Osteocyte (in vitro differentiated cells): Measurements from ENCODE around the gene SMIM27. TPM values are rescaled to one million over a fixed set of nuclear protein-coding genes. Genes with fewer than 3 reads are reported as not detected.

Experiments
- DNase-seq: peaks from one replicate; pipeline ENCODE4 v3.0.0; 2021; ENCODE audit warnings: mixed read lengths; ENCODE audit not compliant: unreplicated experiment; ENCODE audit errors: extremely low spot score
- H3K27ac Mint-ChIP-seq: one replicate; pipeline ENCODE4 v1.8.0; 2021; ENCODE audit warnings: mild to moderate bottlenecking, mixed read lengths; ENCODE audit not compliant: unreplicated experiment
- H3K27me3 Mint-ChIP-seq: one replicate; pipeline ENCODE4 v1.8.0; 2021; ENCODE audit warnings: mixed read lengths; ENCODE audit not compliant: unreplicated experiment
- H3K36me3 Mint-ChIP-seq: one replicate; pipeline ENCODE4 v1.8.0; 2021; ENCODE audit warnings: mixed read lengths; ENCODE audit not compliant: unreplicated experiment
- H3K4me1 Mint-ChIP-seq: one replicate; pipeline ENCODE4 v1.8.0; 2021; ENCODE audit warnings: mixed read lengths; ENCODE audit not compliant: unreplicated experiment
- H3K4me3 Mint-ChIP-seq: one replicate; pipeline ENCODE4 v1.8.0; 2021; ENCODE audit warnings: mild to moderate bottlenecking, moderate library complexity, mixed read lengths; ENCODE audit not compliant: unreplicated experiment
- H3K9me3 Mint-ChIP-seq: one replicate; pipeline ENCODE4 v1.8.0; 2021; ENCODE audit warnings: mixed read lengths; ENCODE audit not compliant: unreplicated experiment
- total RNA-seq: library from RNA; stranded (reverse); gene quantifications from 2 replicates; pipeline ENCODE4 v1.2.1, GENCODE V29; 2021
- TF ChIP-seq, protein P1 (sequence below): fragments of 200-600 bp; sonication (generic); IDR thresholded peaks from 2 replicates; pipeline ENCODE4 v1.5.0; 2021; ENCODE audit warnings: antibody characterized with exemption, mild to moderate bottlenecking, moderate library complexity

The SMIM27 gene
- total RNA-seq, 1 donor from 2014 or later = 13.4 TPM

GRCh38 chr9:32577316-32577715, 25.2 kb downstream of the SMIM27 start:
- Mint-ChIP-seq H3K27me3 (peaks cover 42% of the 10 kb centered on the region), H3K4me1 (peaks cover 7% of the 10 kb centered on the region), H3K4me3 (no peak overlapping the region), H3K27ac (no peak overlapping the region), H3K9me3 (no peaks in the 10 kb centered on the region), H3K36me3 (no peaks in the 10 kb centered on the region)
- TF ChIP-seq, protein P1, sequence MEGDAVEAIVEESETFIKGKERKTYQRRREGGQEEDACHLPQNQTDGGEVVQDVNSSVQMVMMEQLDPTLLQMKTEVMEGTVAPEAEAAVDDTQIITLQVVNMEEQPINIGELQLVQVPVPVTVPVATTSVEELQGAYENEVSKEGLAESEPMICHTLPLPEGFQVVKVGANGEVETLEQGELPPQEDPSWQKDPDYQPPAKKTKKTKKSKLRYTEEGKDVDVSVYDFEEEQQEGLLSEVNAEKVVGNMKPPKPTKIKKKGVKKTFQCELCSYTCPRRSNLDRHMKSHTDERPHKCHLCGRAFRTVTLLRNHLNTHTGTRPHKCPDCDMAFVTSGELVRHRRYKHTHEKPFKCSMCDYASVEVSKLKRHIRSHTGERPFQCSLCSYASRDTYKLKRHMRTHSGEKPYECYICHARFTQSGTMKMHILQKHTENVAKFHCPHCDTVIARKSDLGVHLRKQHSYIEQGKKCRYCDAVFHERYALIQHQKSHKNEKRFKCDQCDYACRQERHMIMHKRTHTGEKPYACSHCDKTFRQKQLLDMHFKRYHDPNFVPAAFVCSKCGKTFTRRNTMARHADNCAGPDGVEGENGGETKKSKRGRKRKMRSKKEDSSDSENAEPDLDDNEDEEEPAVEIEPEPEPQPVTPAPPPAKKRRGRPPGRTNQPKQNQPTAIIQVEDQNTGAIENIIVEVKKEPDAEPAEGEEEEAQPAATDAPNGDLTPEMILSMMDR = no peak
- DNase-seq = no peak

- no peaks in the 10 kb centered on the region for H3K36me3 Mint-ChIP-seq
- H3K27me3 Mint-ChIP-seq = peaks cover 42% of the 10 kb centered on the region
- H3K9me3 Mint-ChIP-seq = no peaks in the 10 kb centered on the region
- DNase-seq = no peak
- no peak overlapping the region for H3K27ac Mint-ChIP-seq
- no peaks in the 10 kb centered on the region for H3K4me1 Mint-ChIP-seq
- TF ChIP-seq, protein P1 = no peak
- no peak overlapping the region for H3K4me3 Mint-ChIP-seq
These were observed 26.8 kb downstream of the SMIM27 start for GRCh38 chr9:32578976-32579375.

GRCh38 chr9:32579706-32580331, 27.7 kb downstream of the SMIM27 start:
- no peaks in the 10 kb centered on the region for H3K36me3 Mint-ChIP-seq
- H3K4me1 Mint-ChIP-seq = peaks cover 2% of the 10 kb centered on the region
- H3K4me3 Mint-ChIP-seq = no peak overlapping the region
- H3K9me3 Mint-ChIP-seq = no peaks in the 10 kb centered on the region
- H3K27me3 Mint-ChIP-seq = peaks cover 44% of the 10 kb centered on the region
- peak; percentile 87 for DNase-seq
- no peak overlapping the region for H3K27ac Mint-ChIP-seq
- TF ChIP-seq, protein P1 = peak; percentile 97

DNA sequence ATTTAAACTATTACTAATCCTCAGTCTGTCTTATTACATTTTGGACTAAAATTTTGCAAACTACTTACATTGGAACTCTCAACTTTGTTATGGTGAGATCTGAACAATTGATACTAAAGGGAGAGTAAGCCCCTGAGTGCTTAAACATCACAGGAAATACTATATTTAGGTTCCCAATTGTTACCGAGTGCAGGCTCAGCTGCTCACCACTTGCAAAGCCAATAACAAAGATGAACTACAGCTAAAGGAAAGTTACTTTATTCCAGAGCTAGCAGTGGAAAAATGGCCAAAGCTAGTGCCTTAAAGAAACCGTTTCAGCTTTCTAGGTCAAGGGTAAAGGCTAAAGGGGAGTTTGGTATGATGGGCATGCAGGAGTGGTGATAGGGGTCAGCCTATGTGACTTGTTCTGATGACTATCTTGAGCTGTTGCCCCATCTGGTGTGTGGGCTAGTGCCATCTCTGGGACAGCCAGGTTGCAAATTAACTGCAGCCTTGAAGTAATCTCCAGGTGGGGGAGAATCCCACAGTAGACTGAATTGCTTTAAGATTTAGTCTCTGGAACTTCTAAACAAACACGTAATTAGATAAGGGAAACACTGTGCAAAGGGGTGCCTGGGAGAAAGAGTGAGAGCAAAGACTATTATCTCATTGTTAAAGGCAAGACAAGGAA, 28.6 kb downstream of the SMIM27 start:
- TF ChIP-seq, protein P1 = no peak
- no peaks in the 10 kb centered on the region for H3K36me3 Mint-ChIP-seq
- no peaks in the 10 kb centered on the region for H3K9me3 Mint-ChIP-seq
- H3K4me3 Mint-ChIP-seq = no peak overlapping the region
- H3K27me3 Mint-ChIP-seq = peaks cover 48% of the 10 kb centered on the region
- H3K27ac Mint-ChIP-seq = no peak overlapping the region
- H3K4me1 Mint-ChIP-seq = peaks cover 3% of the 10 kb centered on the region
- DNase-seq = no peak

DNA sequence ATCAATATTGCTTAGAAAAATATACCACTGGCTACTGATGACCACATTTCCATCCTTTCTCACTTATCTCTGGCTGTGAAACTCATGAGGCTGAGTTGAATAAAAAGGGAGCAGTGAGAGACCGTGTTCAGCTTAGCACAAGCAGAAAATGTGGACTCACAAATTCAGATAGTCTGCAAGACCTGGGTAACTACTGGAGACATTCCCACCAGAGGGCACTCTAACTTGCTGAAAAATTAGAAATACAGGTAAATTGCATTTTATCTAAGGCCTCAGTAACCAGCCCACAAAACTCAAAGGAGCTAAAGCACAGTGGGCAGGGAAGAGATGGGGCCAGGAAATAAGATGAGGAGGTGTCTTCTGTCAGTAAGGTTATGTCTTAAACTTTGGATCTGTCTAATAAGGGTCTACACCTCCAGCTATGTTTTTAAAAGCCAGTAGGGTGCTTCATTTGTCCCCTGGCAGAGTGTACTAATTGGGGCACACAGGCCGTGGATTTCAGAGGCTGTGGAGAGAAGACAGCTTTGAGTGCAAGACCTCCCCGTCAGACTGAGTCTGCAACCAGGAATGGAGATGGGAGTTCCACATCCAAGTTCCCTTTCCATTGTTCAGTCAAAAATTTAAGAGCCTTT, 29.5 kb downstream of the SMIM27 start:
- TF ChIP-seq, protein P1 = peak; percentile 73
- no peak overlapping the region for H3K27ac Mint-ChIP-seq

More for the DNA sequence above, 29.5 kb downstream of the SMIM27 start:
- H3K27me3 Mint-ChIP-seq = peaks cover 44% of the 10 kb centered on the region
- H3K36me3 Mint-ChIP-seq = no peaks in the 10 kb centered on the region
- no peak for DNase-seq
- H3K4me1 Mint-ChIP-seq = peaks cover 3% of the 10 kb centered on the region
- no peaks in the 10 kb centered on the region for H3K9me3 Mint-ChIP-seq
- no peak overlapping the region for H3K4me3 Mint-ChIP-seq
